ENCODE measurements around the gene NACC2.

DNA sequence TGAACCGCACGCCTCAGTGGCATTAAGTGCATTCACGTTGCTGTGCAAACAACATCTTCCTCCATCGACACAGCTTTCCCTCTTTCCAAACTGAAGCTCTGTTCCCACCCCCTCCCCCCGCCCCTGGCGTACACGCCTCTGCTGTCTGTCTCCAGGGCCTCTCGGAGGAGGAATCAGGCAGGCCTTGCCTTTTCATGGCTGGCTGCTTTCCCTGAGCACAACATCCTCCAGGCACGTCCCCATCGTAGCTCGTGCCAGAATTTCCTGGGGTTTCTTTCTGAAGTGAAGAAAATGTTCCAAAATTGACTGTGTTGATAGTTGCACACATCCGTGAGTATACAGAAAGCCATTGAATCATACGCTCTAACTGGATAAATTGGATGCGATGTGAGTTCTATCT, 45.9 kb upstream of the NACC2 start:
- no peak for TF ChIP-seq POLR2A (IDR thresholded peaks at IDR 0.05)
- TF ChIP-seq, protein P1, sequence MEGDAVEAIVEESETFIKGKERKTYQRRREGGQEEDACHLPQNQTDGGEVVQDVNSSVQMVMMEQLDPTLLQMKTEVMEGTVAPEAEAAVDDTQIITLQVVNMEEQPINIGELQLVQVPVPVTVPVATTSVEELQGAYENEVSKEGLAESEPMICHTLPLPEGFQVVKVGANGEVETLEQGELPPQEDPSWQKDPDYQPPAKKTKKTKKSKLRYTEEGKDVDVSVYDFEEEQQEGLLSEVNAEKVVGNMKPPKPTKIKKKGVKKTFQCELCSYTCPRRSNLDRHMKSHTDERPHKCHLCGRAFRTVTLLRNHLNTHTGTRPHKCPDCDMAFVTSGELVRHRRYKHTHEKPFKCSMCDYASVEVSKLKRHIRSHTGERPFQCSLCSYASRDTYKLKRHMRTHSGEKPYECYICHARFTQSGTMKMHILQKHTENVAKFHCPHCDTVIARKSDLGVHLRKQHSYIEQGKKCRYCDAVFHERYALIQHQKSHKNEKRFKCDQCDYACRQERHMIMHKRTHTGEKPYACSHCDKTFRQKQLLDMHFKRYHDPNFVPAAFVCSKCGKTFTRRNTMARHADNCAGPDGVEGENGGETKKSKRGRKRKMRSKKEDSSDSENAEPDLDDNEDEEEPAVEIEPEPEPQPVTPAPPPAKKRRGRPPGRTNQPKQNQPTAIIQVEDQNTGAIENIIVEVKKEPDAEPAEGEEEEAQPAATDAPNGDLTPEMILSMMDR (IDR thresholded peaks at IDR 0.05), result no peak
